ENCODE data around the gene SMARCB1.

GRCh38 chr22:23875801-23876200, 89.0 kb downstream of the SMARCB1 start:
- TF ChIP-seq CTCF (IDR thresholded peaks at IDR 0.05) (no peak), ZFX (IDR thresholded peaks at IDR 0.05; ENCODE audit: borderline replicate concordance) (no peak)
